HepG2 (cell line): ENCODE data around the gene S100A5. TPM values are rescaled to one million over a fixed set of nuclear protein-coding genes. Genes with fewer than 3 reads are reported as not detected.

Source experiments
- GABPB1 ChIP-seq: IDR thresholded peaks from 2 replicates; pipeline ENCODE4 v1.6.1; 2016; ENCODE audit warnings: mild to moderate bottlenecking, missing genetic modification reagents, moderate library complexity, missing compliant biosample characterization
- HDAC2 ChIP-seq: sonication (generic); formaldehyde crosslinking; IDR thresholded peaks from 2 replicates; pipeline ENCODE4 v1.4.0; 2020; ENCODE audit warnings: missing genetic modification reagents
- KDM4B ChIP-seq: sonication (generic); formaldehyde crosslinking; IDR thresholded peaks from 2 replicates; pipeline ENCODE4 v1.4.0; 2020; ENCODE audit warnings: missing genetic modification reagents
- MTF2 ChIP-seq: sonication (generic); formaldehyde crosslinking; IDR thresholded peaks from 2 replicates; pipeline ENCODE4 v1.5.0; 2020; ENCODE audit warnings: missing genetic modification reagents, borderline replicate concordance
- PAF1 ChIP-seq: IDR thresholded peaks from 2 replicates; pipeline ENCODE4 v1.6.1; 2016; ENCODE audit warnings: missing genetic modification reagents, missing compliant biosample characterization
- RAD21 ChIP-seq: fragments of 450-650 bp; formaldehyde crosslinking; IDR thresholded peaks from 2 replicates; pipeline ENCODE4 v1.5.0; 2020; ENCODE audit warnings: mild to moderate bottlenecking
- RBM39 ChIP-seq: fragments of 200-400 bp; formaldehyde crosslinking; IDR thresholded peaks from one replicate; pipeline ENCODE4 v1.6.1; 2018; ENCODE audit warnings: antibody characterized with exemption, mild to moderate bottlenecking, low read depth, low read length; ENCODE audit not compliant: poor library complexity, severe bottlenecking
- SATB2 ChIP-seq: sonication (generic); formaldehyde crosslinking; IDR thresholded peaks from 2 replicates; pipeline ENCODE4 v1.5.0; 2020; ENCODE audit warnings: missing genetic modification reagents
- SMC3 ChIP-seq: IDR thresholded peaks from 2 replicates; pipeline ENCODE4 v1.6.1; 2011; ENCODE audit warnings: low read length, improper control_type of control experiment
- SPEN ChIP-seq: sonication (generic); formaldehyde crosslinking; IDR thresholded peaks from 2 replicates; pipeline ENCODE4 v1.5.1; 2020; ENCODE audit warnings: low read depth, mild to moderate bottlenecking, missing genetic modification reagents
- STAG1 ChIP-seq: sonication (generic); formaldehyde crosslinking; IDR thresholded peaks from 2 replicates; pipeline ENCODE4 v1.4.0; 2020; ENCODE audit warnings: missing genetic modification reagents
- TSC22D2 ChIP-seq: sonication (generic); formaldehyde crosslinking; IDR thresholded peaks from 2 replicates; pipeline ENCODE4 v1.5.1; 2020; ENCODE audit warnings: missing genetic modification reagents, mild to moderate bottlenecking, borderline replicate concordance
- ZNF124 ChIP-seq: sonication (generic); formaldehyde crosslinking; IDR thresholded peaks from 2 replicates; pipeline ENCODE4 v1.4.0; 2020; ENCODE audit warnings: missing genetic modification reagents
- ZNF232 ChIP-seq: sonication (generic); formaldehyde crosslinking; IDR thresholded peaks from 2 replicates; pipeline ENCODE4 v1.4.0; 2020; ENCODE audit warnings: missing genetic modification reagents, borderline replicate concordance
- ZNF256 ChIP-seq: sonication (generic); formaldehyde crosslinking; conservative IDR thresholded peaks from 2 replicates; pipeline ENCODE4 v1.4.0; 2020; ENCODE audit warnings: missing genetic modification reagents
- ZNF678 ChIP-seq: sonication (generic); formaldehyde crosslinking; IDR thresholded peaks from 2 replicates; pipeline ENCODE4 v1.4.0; 2020; ENCODE audit warnings: mild to moderate bottlenecking, missing genetic modification reagents
- polyA plus RNA-seq, 8 experiments: library from polyadenylated mRNA; depleted of rRNA in 3 of 8; stranded (reverse) in 7 of 8; unstranded in 1 of 8; fragments of >200 nt; fragmentation: Illumina TruSeq in 4 of 8; extraction: Trizol in 4 of 8; gene quantifications; 2 replicates each; pipeline versions ENCODE4 v1.2.1 to v1.2.3, GENCODE V29; 2011 to 2016; ENCODE audit warnings: low read depth in 4 of 8, missing spikeins in 1 of 8, mixed read lengths in 1 of 8; ENCODE audit not compliant: insufficient read depth in 1 of 8
- total RNA-seq, 5 experiments: library from RNA; depleted of rRNA; stranded (reverse); fragments of >200 nt; fragmentation: Illumina TruSeq; extraction: Trizol; gene quantifications; 2 replicates each; pipeline ENCODE4 v1.2.3, GENCODE V29; 2016; ENCODE audit warnings: low read depth in 1 of 5
- TF ChIP-seq, protein P1 (sequence below): IDR thresholded peaks from 2 replicates; pipeline ENCODE4 v1.6.1; 2016; ENCODE audit warnings: missing compliant biosample characterization, missing genetic modification reagents, borderline replicate concordance
- TF ChIP-seq, protein P2 (sequence below): sonication (generic); formaldehyde crosslinking; IDR thresholded peaks from 2 replicates; pipeline ENCODE4 v1.5.0; 2020; ENCODE audit warnings: missing genetic modification reagents
- TF ChIP-seq, protein P3 (sequence below): sonication (generic); formaldehyde crosslinking; IDR thresholded peaks from 2 replicates; pipeline ENCODE4 v1.4.0; 2020; ENCODE audit warnings: missing genetic modification reagents
- TF ChIP-seq, protein P4 (sequence below): IDR thresholded peaks from 2 replicates; pipeline ENCODE4 v1.4.0; 2020; ENCODE audit warnings: mild to moderate bottlenecking, missing genetic modification reagents
- TF ChIP-seq, protein P5 (sequence below): IDR thresholded peaks from 2 replicates; pipeline ENCODE4 v1.6.1; 2016; ENCODE audit warnings: low read depth, control low read depth

Gene S100A5
- total and polyA plus RNA-seq, 2 of the 13 experiments (the other 11 are each of a cell fraction or from before 2014, with no cell fraction given): not detected

DNA sequence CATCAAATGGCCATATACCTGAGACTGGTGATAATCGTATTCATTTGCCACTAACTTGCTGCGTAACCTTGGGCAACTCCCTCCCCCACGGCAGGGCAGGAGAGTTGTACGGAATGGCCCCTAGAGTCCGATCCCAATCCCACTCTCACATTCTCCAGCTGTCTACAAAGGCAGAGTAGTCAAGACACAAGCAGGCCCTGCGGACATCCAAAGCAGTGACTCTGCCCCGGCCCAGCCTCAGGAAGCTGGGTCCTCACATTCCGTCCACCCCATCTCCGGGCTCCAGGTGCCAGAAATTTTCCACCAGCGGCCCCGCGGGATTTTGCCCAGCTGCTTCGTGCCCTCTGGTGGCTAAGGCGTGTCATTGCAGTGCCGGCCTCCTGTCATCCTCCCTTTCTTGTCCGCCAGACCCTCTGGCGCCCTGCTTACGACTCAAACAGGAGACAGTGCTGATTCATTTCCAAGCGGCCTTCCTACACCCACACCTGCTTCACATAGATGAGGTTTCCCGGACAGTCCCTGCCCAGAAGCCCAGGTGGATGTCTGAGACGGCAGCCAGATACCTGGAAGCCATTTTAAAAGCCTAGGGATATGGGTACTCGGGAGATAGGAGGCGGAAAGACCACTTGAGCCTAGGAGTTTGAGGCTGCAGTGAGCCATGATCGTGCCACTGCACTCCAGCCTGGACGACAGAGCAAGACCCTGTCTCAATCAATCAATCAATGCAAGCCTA lies 27.8 kb upstream of the S100A5 start (continued):
- TF ChIP-seq, protein P1, sequence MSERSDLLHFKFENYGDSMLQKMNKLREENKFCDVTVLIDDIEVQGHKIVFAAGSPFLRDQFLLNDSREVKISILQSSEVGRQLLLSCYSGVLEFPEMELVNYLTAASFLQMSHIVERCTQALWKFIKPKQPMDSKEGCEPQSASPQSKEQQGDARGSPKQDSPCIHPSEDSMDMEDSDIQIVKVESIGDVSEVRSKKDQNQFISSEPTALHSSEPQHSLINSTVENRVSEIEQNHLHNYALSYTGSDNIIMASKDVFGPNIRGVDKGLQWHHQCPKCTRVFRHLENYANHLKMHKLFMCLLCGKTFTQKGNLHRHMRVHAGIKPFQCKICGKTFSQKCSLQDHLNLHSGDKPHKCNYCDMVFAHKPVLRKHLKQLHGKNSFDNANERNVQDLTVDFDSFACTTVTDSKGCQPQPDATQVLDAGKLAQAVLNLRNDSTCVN: no peak; the same call in 1 of the 2 replicates
- TF ChIP-seq MTF2 (CRISPR knock-in tag) (no peak), RBM39 (peak; percentile 44), KDM4B (CRISPR knock-in tag) (no peak), GABPB1 (CRISPR knock-in tag) (peak; percentile 43; the same call in 1 of the 2 replicates), TSC22D2 (CRISPR knock-in tag) (peak; percentile 19; the same call in 1 of the 2 replicates), SMC3 (peak; percentile 85), ZNF232 (no peak; the same call in 1 of the 2 replicates), PAF1 (CRISPR knock-in tag) (no peak), STAG1 (CRISPR knock-in tag) (peak; percentile 96), ZNF124 (peak; percentile 75; the same call in 1 of the 2 replicates), SATB2 (no peak), SPEN (CRISPR knock-in tag) (0 out of 2 replicates have a peak, but pooled peaks have one; percentile 29), ZNF256 (CRISPR knock-in tag) (no peak), RAD21 (peak; percentile 98), ZNF678 (CRISPR knock-in tag) (no peak), HDAC2 (CRISPR knock-in tag) (peak; percentile 64; the same call in 1 of the 2 replicates)
- TF ChIP-seq, protein P2, sequence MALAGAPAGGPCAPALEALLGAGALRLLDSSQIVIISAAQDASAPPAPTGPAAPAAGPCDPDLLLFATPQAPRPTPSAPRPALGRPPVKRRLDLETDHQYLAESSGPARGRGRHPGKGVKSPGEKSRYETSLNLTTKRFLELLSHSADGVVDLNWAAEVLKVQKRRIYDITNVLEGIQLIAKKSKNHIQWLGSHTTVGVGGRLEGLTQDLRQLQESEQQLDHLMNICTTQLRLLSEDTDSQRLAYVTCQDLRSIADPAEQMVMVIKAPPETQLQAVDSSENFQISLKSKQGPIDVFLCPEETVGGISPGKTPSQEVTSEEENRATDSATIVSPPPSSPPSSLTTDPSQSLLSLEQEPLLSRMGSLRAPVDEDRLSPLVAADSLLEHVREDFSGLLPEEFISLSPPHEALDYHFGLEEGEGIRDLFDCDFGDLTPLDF (CRISPR knock-in tag): no peak
- TF ChIP-seq, protein P3, sequence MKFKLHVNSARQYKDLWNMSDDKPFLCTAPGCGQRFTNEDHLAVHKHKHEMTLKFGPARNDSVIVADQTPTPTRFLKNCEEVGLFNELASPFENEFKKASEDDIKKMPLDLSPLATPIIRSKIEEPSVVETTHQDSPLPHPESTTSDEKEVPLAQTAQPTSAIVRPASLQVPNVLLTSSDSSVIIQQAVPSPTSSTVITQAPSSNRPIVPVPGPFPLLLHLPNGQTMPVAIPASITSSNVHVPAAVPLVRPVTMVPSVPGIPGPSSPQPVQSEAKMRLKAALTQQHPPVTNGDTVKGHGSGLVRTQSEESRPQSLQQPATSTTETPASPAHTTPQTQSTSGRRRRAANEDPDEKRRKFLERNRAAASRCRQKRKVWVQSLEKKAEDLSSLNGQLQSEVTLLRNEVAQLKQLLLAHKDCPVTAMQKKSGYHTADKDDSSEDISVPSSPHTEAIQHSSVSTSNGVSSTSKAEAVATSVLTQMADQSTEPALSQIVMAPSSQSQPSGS: peak; percentile 53; the same call in 1 of the 2 replicates
- TF ChIP-seq, protein P4, sequence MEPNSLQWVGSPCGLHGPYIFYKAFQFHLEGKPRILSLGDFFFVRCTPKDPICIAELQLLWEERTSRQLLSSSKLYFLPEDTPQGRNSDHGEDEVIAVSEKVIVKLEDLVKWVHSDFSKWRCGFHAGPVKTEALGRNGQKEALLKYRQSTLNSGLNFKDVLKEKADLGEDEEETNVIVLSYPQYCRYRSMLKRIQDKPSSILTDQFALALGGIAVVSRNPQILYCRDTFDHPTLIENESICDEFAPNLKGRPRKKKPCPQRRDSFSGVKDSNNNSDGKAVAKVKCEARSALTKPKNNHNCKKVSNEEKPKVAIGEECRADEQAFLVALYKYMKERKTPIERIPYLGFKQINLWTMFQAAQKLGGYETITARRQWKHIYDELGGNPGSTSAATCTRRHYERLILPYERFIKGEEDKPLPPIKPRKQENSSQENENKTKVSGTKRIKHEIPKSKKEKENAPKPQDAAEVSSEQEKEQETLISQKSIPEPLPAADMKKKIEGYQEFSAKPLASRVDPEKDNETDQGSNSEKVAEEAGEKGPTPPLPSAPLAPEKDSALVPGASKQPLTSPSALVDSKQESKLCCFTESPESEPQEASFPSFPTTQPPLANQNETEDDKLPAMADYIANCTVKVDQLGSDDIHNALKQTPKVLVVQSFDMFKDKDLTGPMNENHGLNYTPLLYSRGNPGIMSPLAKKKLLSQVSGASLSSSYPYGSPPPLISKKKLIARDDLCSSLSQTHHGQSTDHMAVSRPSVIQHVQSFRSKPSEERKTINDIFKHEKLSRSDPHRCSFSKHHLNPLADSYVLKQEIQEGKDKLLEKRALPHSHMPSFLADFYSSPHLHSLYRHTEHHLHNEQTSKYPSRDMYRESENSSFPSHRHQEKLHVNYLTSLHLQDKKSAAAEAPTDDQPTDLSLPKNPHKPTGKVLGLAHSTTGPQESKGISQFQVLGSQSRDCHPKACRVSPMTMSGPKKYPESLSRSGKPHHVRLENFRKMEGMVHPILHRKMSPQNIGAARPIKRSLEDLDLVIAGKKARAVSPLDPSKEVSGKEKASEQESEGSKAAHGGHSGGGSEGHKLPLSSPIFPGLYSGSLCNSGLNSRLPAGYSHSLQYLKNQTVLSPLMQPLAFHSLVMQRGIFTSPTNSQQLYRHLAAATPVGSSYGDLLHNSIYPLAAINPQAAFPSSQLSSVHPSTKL (CRISPR knock-in tag): peak; percentile 65
- TF ChIP-seq, protein P5, sequence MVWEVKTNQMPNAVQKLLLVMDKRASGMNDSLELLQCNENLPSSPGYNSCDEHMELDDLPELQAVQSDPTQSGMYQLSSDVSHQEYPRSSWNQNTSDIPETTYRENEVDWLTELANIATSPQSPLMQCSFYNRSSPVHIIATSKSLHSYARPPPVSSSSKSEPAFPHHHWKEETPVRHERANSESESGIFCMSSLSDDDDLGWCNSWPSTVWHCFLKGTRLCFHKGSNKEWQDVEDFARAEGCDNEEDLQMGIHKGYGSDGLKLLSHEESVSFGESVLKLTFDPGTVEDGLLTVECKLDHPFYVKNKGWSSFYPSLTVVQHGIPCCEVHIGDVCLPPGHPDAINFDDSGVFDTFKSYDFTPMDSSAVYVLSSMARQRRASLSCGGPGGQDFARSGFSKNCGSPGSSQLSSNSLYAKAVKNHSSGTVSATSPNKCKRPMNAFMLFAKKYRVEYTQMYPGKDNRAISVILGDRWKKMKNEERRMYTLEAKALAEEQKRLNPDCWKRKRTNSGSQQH (CRISPR knock-in tag): no peak
